ENCODE results near the gene ZNF165.
A peak's percentile ranks its signal among the peaks of the same experiment; 100 is the strongest.
"Not testable (repeated sequence)": the region's sequence is repeated elsewhere in the genome, so short reads cannot be mapped to it uniquely, and the experiment has no call there.

Gene ZNF165

DNA sequence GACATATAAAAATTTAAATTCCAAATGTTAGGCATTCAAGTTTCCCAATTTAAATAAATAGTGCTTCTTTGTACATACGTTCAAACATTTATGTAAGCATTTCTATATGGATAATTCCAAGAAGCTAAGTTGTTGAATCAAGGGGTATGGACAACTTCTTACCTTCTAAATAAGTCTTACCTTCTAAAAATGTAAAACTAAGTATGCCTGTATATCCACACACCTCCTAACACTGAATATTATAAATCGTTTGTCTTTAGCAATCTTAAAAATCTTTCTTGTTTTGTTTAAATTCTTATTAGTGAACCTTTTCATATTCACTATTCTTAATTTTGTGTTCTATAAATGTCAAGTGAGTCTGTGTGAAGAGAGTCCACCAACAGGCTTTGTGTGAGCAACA lies 41.5 kb downstream of the ZNF165 start:
- no peak for DNase-seq (ENCODE audit: low read depth, low spot score)

DNA sequence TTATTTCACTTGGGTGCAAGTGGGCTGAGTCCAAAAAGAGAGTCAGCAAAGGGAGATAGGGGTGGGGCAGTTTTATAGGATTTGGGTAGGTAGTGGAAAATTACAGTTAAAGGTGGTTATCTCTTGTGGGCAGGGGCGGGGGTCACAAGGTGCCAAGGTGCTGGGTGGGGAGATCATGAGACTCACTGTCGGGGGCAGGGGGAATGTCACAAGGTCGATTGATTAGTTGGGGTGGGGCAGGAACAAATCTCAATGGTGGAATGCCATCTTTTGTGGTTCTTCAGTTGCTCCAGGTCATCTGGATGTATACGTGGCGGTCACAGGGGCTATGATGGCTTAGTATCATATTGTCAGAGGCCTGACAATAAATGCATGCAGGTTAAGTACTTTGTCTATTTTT lies 41.9 kb downstream of the ZNF165 start:
- not testable (repeated sequence) for DNase-seq (ENCODE audit: low read depth, low spot score)

DNA sequence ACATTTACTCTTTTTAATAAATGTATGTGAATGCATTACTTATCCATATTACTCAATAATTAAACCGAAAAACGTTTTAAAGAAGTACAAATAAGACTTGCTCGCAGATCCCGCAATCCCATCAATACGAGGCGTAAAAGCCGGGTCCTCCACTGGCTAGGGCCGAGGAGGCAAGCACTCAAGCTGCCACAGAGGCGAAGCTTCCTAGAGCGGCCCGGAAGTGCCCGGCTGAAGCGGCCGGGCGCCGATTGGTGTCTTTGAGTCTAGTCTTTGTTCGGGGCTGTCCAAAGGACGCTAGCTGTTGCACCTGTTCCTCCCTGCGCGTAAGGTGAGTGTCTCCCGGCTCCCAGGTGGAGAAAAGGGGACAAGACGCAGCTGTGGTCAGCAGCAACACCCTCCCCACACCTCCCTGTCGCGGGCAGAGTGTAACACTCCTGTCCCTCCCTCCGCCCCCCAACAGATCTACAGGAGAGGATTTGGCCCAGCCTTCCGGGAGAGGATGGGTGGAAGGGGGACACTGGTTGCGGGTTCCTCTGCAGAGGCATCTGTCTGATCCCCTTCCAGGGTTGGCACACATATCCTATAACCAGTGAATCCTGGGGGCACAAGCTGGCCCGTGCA lies 44.1 kb downstream of the ZNF165 start, which contains the start of gene ZSCAN16:
Gene ZSCAN16 (plus strand): TSS at position 260 of the 621 bp plus-strand sequence. CDS start 835 bp downstream, outside the sequence.
- DNase-seq (ENCODE audit: low read depth, low spot score) = peak; percentile 92

DNA sequence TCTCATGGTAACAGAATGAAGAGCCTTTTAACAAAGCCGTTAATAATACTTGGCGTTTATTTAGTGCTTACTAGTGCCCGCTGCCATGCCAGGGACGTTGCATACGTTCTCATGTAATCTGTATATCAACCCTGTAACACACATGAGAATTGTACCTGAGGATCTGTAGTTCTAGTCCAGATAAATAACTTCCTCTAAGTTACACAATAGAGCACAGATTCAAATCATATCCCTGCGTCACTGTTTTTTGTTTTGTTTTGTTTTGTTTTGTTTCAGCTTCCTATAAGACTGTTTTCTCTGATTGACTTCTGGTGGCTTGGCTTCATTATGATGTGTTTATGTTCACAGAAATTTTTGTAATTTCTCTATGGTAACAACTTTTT lies 44.6 kb downstream of the ZNF165 start:
- no peak for DNase-seq (ENCODE audit: low read depth, low spot score)

GRCh38 chr6:28125401-28125800 lies 45.0 kb downstream of the ZNF165 start:
- no peak for DNase-seq (ENCODE audit: low read depth, low spot score)

DNA sequence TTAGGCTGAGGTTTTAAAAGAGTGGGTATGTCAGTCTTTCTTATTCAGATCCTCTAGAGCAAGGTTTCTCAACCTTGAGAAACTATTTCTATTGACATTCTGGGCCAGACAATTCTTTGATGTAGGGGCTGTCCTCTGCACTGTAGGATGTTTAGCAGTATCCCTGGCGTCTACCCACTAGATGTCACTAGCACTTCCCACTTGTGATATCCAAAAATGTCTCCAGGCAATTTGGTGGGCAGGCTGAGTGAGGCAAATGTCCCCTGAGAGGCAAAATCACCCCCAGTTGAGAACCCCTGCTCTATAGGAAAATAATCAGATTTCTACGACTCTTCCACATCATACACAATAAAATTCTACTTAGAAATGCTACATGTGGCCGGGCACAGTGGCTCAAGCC lies 53.6 kb downstream of the ZNF165 start:
- DNase-seq (ENCODE audit: low read depth, low spot score) = peak; percentile 46

GRCh38 chr6:28134716-28135115 lies 54.3 kb downstream of the ZNF165 start:
- no peak for DNase-seq (ENCODE audit: low read depth, low spot score)

GRCh38 chr6:28135393-28135792 lies 55.0 kb downstream of the ZNF165 start:
- no peak for DNase-seq (ENCODE audit: low read depth, low spot score)

DNA sequence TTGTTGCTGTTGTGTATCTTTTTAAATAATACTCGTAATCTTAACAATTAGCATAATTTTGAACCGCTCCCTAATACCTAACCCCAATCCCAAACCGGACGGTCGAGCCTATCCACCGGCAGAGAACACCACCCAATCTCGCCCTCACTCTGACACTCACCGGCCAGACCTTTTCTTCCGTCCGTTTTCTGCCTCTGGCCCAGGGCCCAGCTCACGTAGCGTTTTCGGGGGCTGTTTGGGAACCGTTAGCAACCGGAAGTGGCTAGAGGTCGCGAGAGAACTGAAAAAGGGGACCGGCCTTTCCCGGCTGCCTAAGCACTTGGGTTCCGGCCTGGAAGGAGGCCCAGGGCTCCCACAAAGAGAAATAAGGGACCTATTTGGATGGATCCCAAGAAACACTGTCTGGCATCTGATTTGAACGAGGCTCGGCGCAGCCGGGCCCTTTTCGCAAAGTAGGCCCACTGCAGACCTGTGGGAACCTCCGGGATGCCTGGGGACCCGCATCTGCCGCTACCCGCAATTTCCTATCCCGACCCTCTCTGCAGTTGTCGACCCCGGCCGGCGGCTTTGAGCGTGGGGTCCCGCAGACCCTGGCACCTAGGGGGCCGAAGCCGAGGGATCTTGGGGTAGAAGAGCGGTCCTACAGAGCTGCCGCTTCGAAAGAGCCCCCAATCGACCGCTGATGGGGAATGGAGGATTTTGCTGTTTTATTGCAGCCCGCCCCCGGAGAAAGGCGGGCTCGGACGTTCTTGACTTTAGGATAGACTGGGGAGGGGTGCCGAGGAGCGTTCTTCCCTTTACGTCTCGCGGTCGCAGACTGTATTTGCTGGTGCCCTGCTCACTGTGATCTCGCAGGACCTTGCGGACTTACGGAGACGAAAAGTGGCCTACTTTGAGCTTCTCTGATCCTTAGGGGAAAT lies 56.5 kb downstream of the ZNF165 start:
- DNase-seq (ENCODE audit: low read depth, low spot score) = peak; percentile 96

DNA sequence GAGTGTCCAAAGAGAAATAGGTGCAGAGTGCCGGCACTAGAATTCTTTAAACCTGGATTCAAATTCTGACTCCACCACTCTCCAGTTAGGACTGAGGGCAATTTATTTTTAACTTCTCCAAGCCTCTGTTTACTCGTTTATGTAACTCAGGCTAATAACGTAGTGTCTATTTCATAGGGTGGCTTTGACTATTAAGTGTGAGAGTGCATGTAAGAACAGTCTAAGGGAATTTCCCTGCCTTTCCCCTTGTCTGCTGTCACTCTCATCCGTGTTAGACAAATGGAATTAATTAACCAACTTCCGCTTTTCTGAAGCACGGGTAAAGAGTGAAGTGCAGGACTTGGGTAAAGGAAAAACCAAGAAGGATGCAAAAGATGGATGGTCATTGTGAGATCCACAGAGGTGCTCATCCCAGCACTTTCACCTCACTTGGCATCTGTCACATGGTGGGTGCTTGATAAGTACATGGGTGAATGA lies 57.2 kb downstream of the ZNF165 start:
- DNase-seq (ENCODE audit: low read depth, low spot score) = no peak

All from astrocyte of the hippocampus (primary cell).